ENCODE results near the gene TSGA10IP. TPM values are rescaled to one million over a fixed set of nuclear protein-coding genes. Genes with fewer than 3 reads are reported as not detected.

Gene TSGA10IP
- total RNA-seq, 4 donors from 2014 or later, result not detected

DNA sequence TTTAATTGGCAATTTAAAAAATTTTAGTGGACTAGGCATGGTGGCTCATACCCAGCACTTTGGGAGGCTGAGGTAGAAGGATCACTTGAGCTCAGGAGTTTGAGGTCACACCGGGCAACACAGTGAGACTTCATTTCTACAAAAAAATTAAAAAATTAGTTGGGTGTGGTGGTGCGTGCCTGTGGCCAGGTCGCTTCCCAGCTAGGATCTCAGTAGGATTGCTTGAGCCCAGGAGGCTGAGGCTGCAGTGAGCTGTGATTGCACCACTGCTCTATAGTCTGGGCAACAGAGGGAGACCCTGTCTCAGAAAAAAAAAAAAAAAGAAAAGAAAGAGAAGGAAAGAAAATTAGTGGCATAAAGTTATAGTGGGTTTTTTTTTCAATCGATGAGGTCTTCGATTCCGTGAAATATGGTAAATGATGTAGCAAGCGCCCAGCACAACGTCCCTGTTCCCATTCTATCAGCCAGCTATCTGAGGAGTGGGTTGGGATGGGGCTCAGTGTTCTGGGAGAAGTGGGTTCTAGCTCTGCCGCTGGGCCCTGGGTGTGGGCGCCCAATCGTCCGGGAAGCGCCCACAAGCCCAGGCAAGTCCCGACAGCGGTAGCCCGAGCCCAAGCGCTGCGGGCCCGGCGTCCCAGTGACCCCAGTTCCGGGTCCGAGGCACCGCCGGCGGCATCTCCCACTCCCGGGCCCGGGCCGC, 46.5 kb upstream of the TSGA10IP start:
- peak overlapping the region; percentile 64 to 73 (median 68) for H3K4me3 ChIP-seq

GRCh38 chr11:65899356-65900124, 45.7 kb upstream of the TSGA10IP start:
- Histone ChIP-seq H3K27me3 (peaks cover 0 to 11% (median 0%) of the 10 kb centered on the region in 4 donors), H3K4me3 (peak overlapping the region; percentile 64 to 73 (median 68)), H3K4me1 (peaks cover 17 to 25% (median 23%) of the 10 kb centered on the region in 4 donors), H3K9me3 (no peaks in the 10 kb centered on the region), H3K27ac (replicated peaks in 1 of 4) (peak overlapping the region; percentile 56 to 80 (median 77)), H3K36me3 (no peaks in the 10 kb centered on the region)
- intact Hi-C loops (cut with DNase I), result no loop called here
- TF ChIP-seq CTCF (IDR thresholded peaks at IDR 0.05), result no peak
- TF ChIP-seq EP300 (IDR thresholded peaks at IDR 0.05), result no peak
- TF ChIP-seq POLR2A (IDR thresholded peaks at IDR 0.05; ENCODE audit: low read depth), result no peak
- TF ChIP-seq POLR2AphosphoS5 (IDR thresholded peaks at IDR 0.05), result peak; percentile 65 to 72
- WGBS, result 0% methylated on average over 2 of the region's 78 CpGs
- DNase-seq (ENCODE audit: extremely low spot score), result no peak

More for the DNA sequence above, 46.5 kb upstream of the TSGA10IP start:
- Histone ChIP-seq H3K27ac (replicated peaks in 1 of 4) (peak overlapping the region in 3 of 4 donors; percentile 42 to 74 (median 56)), H3K36me3 (no peaks in the 10 kb centered on the region), H3K4me1 (peaks cover 23 to 33% (median 27%) of the 10 kb centered on the region in 4 donors), H3K9me3 (no peaks in the 10 kb centered on the region), H3K27me3 (peaks cover 0 to 11% (median 0%) of the 10 kb centered on the region in 4 donors)
- no peak for DNase-seq (ENCODE audit: extremely low spot score)
- intact Hi-C loops (cut with DNase I), result no loop called here
- TF ChIP-seq EP300 (IDR thresholded peaks at IDR 0.05) (no peak), POLR2AphosphoS5 (IDR thresholded peaks at IDR 0.05) (no peak), CTCF (IDR thresholded peaks at IDR 0.05) (no peak), POLR2A (IDR thresholded peaks at IDR 0.05; ENCODE audit: low read depth) (no peak)
- WGBS, result 34% methylated on average over 21 of the region's 28 CpGs

GRCh38 chr11:65900125-65900898, 45.0 kb upstream of the TSGA10IP start, which contains the start of gene FOSL1:
FOSL1 (minus strand) TSS chr11:65900388; CDS start chr11:65900339, 49 bp downstream.
- peak within 1 kb of the TSS; percentile 64 to 73 (median 68) for H3K4me3 ChIP-seq
- intact Hi-C loops (cut with DNase I), result no loop called here
- peaks cover 0 to 11% (median 0%) of the 10 kb centered on the region in 4 donors for H3K27me3 ChIP-seq
- TF ChIP-seq CTCF (IDR thresholded peaks at IDR 0.05) (no peak), POLR2A (IDR thresholded peaks at IDR 0.05; ENCODE audit: low read depth) (peak; percentile 64), POLR2AphosphoS5 (IDR thresholded peaks at IDR 0.05) (peak; percentile 84 to 87)
- peak within 1 kb of the TSS; percentile 56 to 80 (median 77) for H3K27ac ChIP-seq (replicated peaks in 1 of 4)
- no peaks in the 10 kb centered on the region for H3K36me3 ChIP-seq
- 11% methylated on average over 12 of the region's 80 CpGs for WGBS
- no peaks in the 10 kb centered on the region for H3K9me3 ChIP-seq
- peaks cover 16 to 24% (median 23%) of the 10 kb centered on the region in 4 donors for H3K4me1 ChIP-seq
- DNase-seq (ENCODE audit: extremely low spot score), result peak; percentile 97

- no peaks in the 10 kb centered on the region for H3K36me3 ChIP-seq
- TF ChIP-seq POLR2A (IDR thresholded peaks at IDR 0.05; ENCODE audit: low read depth) (no peak), EP300 (IDR thresholded peaks at IDR 0.05) (no peak)
- peaks cover 0 to 11% (median 0%) of the 10 kb centered on the region in 4 donors for H3K27me3 ChIP-seq
- 83% methylated on average over 11 of the region's 11 CpGs for WGBS
- DNase-seq (ENCODE audit: extremely low spot score), result no peak
- intact Hi-C loops (cut with DNase I), result no loop called here
- H3K4me3 ChIP-seq, result peak overlapping the region; percentile 64 to 73 (median 68)
- no peaks in the 10 kb centered on the region for H3K9me3 ChIP-seq
- H3K4me1 ChIP-seq, result peaks cover 16 to 24% (median 23%) of the 10 kb centered on the region in 4 donors
- H3K27ac ChIP-seq (replicated peaks in 1 of 4), result peak overlapping the region; percentile 56 to 80 (median 77)
These were observed 44.4 kb upstream of the TSGA10IP start for GRCh38 chr11:65900899-65901180.

Data from esophagus muscularis mucosa (tissue), 4 donors.